Measurements from ENCODE around the gene COL4A1. TPM values are rescaled to one million over a fixed set of nuclear protein-coding genes. Genes with fewer than 3 reads are reported as not detected.

COL4A1 gene
- total and polyA plus RNA-seq, 2 experiments from 2014 or later, result 184 to 519 TPM

GRCh38 chr13:110312339-110313031 is 5.5 kb upstream of the COL4A1 start:
- H3K9me3 ChIP-seq (ENCODE audit: low read depth), result no peaks in the 10 kb centered on the region
- H3K4me1 ChIP-seq (ENCODE audit: insufficient read depth), result peaks cover 25% of the 10 kb centered on the region
- peak overlapping the region; percentile 60 for H3K27ac ChIP-seq
- H3K27me3 ChIP-seq (replicated peaks; ENCODE audit: insufficient read depth), result no peaks in the 10 kb centered on the region
- peak; percentile 93 for DNase-seq
- H3K36me3 ChIP-seq (ENCODE audit: low read depth), result peaks cover 4% of the 10 kb centered on the region; the same call in 1 of the 2 replicates
- no peaks in the 10 kb centered on the region for H3K9me2 ChIP-seq (ENCODE audit: insufficient read depth)
- in situ Hi-C loops (cut with MboI), result no loop called here
- no peaks in the 10 kb centered on the region for H4K20me1 ChIP-seq (ENCODE audit: insufficient read depth)
- no peak overlapping the region for H3K4me3 ChIP-seq
- WGBS, 2 experiments (ENCODE audit: low coverage in 1 of 2, low lambda C conversion rate in 2 of 2, missing lambda C conversion rate in 2 of 2), result 48 to 52% methylated on average over 4 of the region's 4 CpGs
- peaks cover 13% of the 10 kb centered on the region; the same call in 1 of the 2 replicates for H3F3A ChIP-seq (ENCODE audit: insufficient read depth)
- TF ChIP-seq EZH2phosphoT487 (IDR thresholded peaks at IDR 0.05; ENCODE audit: insufficient read depth, low read depth) (no peak), EZH2 (IDR thresholded peaks at IDR 0.05; ENCODE audit: insufficient read depth, poor library complexity, severe bottlenecking) (no peak)
- no peak overlapping the region for H2AFZ ChIP-seq
- H3K4me2 ChIP-seq (ENCODE audit: unreplicated experiment), result peak overlapping the region; percentile 33
- peaks cover 66% of the 10 kb centered on the region for H3K79me2 ChIP-seq (ENCODE audit: insufficient read depth)
- H3K9ac ChIP-seq, result peak overlapping the region; percentile 4; the same call in 1 of the 2 replicates

GRCh38 chr13:110311443-110312338 is 4.7 kb upstream of the COL4A1 start:
- no peaks in the 10 kb centered on the region for H3K27me3 ChIP-seq (replicated peaks; ENCODE audit: insufficient read depth)
- in situ Hi-C loops (cut with MboI), result no loop called here
- peak overlapping the region; percentile 4; the same call in 1 of the 2 replicates for H3K9ac ChIP-seq
- no peaks in the 10 kb centered on the region for H3K9me3 ChIP-seq (ENCODE audit: low read depth)
- peaks cover 64% of the 10 kb centered on the region for H3K79me2 ChIP-seq (ENCODE audit: insufficient read depth)
- peak overlapping the region; percentile 33 for H3K4me2 ChIP-seq (ENCODE audit: unreplicated experiment)
- no peaks in the 10 kb centered on the region for H3K9me2 ChIP-seq (ENCODE audit: insufficient read depth)
- H3K4me3 ChIP-seq, result no peak overlapping the region
- TF ChIP-seq EZH2 (IDR thresholded peaks at IDR 0.05; ENCODE audit: insufficient read depth, poor library complexity, severe bottlenecking), result no peak
- peaks cover 4% of the 10 kb centered on the region; the same call in 1 of the 2 replicates for H3K36me3 ChIP-seq (ENCODE audit: low read depth)
- no peak for DNase-seq
- WGBS, 2 experiments (ENCODE audit: low coverage in 1 of 2, low lambda C conversion rate in 2 of 2, missing lambda C conversion rate in 2 of 2), result 91 to 92% methylated on average over 28 to 30 of the region's 30 CpGs
- H3F3A ChIP-seq (ENCODE audit: insufficient read depth), result peaks cover 13% of the 10 kb centered on the region; the same call in 1 of the 2 replicates
- no peaks in the 10 kb centered on the region for H4K20me1 ChIP-seq (ENCODE audit: insufficient read depth)
- peak overlapping the region; percentile 60 for H3K27ac ChIP-seq
- peaks cover 25% of the 10 kb centered on the region for H3K4me1 ChIP-seq (ENCODE audit: insufficient read depth)
- H2AFZ ChIP-seq, result no peak overlapping the region

DNA sequence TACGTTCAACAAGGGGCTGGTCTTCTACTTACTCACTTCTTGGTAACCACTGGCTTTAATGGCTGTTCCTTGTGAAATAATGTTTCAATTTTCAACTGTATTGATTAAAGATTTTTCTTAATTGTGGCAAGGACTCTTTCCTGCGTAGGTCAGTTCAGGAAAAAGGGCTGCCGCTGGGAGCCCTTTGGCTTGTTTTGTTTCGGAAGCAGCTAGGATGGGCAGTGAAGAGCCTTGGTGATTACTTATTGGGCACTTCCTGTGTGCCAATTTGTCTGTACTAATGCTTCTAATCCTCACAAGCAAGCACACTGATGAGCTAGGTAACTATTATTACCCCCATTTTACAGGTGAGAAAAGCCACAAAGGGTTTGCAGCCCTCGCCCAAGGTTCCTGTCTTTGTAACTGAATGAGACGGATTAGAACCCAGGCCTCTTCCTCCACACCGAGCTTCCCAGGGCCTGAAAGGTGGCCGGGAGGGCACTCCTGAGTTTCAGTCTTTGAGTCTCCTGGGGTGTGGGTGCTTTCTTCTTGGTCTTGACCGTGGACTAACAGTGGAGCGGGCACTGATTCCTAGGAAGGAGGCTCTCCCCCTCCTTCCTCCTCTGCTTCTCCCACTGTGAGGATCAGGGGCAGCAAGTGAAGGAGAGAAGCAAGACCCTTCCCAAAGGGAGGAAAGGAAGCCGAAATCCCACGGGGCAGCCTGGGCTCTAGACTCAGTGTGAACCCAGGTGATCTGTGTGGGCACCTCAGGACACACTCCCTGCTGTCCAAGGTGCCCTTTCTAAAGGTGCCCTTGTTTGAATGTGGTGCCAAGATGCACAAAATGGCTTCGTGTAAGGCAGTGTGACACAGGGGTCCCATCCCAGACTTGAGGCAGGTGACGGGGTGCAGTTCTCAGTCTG is 3.8 kb upstream of the COL4A1 start:
- Histone ChIP-seq H4K20me1 (ENCODE audit: insufficient read depth) (no peaks in the 10 kb centered on the region), H3K9me3 (ENCODE audit: low read depth) (no peaks in the 10 kb centered on the region), H3K9ac (no peak overlapping the region), H3K27me3 (replicated peaks; ENCODE audit: insufficient read depth) (no peaks in the 10 kb centered on the region), H3K79me2 (ENCODE audit: insufficient read depth) (peaks cover 67% of the 10 kb centered on the region), H3K4me2 (ENCODE audit: unreplicated experiment) (no peak overlapping the region), H3K4me3 (no peak overlapping the region), H3K9me2 (ENCODE audit: insufficient read depth) (no peaks in the 10 kb centered on the region), H3F3A (ENCODE audit: insufficient read depth) (peaks cover 14% of the 10 kb centered on the region; the same call in 1 of the 2 replicates), H3K4me1 (ENCODE audit: insufficient read depth) (peaks cover 26% of the 10 kb centered on the region), H3K27ac (no peak overlapping the region), H2AFZ (no peak overlapping the region), H3K36me3 (ENCODE audit: low read depth) (peaks cover 4% of the 10 kb centered on the region; the same call in 1 of the 2 replicates)
- no peak for TF ChIP-seq EZH2 (IDR thresholded peaks at IDR 0.05; ENCODE audit: insufficient read depth, poor library complexity, severe bottlenecking)
- TF ChIP-seq EZH2phosphoT487 (IDR thresholded peaks at IDR 0.05; ENCODE audit: insufficient read depth, low read depth), result no peak
- WGBS, 2 experiments (ENCODE audit: low coverage in 1 of 2, low lambda C conversion rate in 2 of 2, missing lambda C conversion rate in 2 of 2), result 79 to 82% methylated on average over 14 of the region's 14 CpGs
- in situ Hi-C loops (cut with MboI), result no loop called here
- no peak for DNase-seq

Data from GM23248 (cell line).